ENCODE results near the gene MPZ.
"Not testable (repeated sequence)": the region's sequence is repeated elsewhere in the genome, so short reads cannot be mapped to it uniquely, and the experiment has no call there.

The MPZ gene

DNA sequence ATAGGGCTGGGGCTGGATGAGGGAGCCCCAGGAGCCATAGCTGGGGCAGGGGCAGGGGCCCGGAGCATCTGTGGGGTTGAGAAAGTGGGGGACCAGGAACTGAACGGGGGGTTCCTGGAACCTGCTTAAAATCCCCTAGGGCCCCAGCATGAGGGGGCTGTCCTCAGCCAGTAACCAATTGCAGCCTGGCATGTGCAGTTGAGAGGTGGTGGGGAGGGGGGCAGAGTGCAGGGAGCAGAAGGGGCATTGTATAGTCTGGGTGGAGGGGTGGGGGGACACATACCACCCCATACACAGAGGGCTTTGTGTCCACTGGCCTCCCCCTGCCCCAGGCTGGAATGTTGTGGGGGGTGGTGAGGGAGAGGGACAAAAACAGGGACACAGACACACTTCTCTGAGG is at the start of gene MPZ:
TSS of gene MPZ (minus strand) at position 101 of the 400 bp plus-strand sequence. CDS start at position 38, 63 bp downstream.
- no peak for DNase-seq

DNA sequence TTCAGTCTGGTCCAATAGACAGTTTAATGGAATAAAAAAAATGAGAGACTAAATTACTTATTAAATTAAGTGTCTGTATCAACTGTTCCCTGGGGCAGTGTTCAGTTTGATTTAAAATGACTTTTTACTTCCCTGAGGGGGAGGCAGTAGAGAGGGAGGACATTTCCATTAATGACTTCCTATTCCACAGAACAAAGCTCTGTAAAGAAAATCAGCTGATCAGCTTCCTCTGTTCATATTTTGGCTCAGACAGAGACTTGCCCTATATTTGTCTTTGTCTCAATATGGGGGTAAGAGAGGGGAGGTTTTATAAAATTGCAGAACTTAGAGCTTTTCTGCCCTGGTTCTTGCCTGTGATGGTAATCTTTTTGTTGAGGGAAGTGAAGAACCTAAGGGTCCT is 49.5 kb upstream of the MPZ start:
- no peak for DNase-seq

DNA sequence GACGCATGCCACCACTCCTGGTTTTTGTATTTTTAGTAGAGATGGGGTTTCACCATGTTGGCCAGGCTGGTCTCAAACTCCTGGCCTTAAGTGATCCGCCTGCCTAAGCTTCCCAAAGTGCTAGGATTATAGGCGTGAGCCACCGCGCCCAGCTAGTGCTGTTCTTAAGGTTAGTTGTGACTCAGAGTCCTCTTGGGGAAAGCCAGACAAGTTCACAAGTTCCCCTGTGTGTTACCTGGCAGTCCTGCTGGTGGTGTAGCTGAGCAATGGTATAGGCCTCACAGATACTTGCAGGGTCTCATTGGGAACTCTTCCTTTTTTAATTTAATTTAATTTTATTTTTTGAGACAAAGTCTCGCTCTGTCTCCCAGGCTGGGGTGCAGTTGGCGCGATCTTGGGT is 47.3 kb upstream of the MPZ start:
- DNase-seq: no peak

DNA sequence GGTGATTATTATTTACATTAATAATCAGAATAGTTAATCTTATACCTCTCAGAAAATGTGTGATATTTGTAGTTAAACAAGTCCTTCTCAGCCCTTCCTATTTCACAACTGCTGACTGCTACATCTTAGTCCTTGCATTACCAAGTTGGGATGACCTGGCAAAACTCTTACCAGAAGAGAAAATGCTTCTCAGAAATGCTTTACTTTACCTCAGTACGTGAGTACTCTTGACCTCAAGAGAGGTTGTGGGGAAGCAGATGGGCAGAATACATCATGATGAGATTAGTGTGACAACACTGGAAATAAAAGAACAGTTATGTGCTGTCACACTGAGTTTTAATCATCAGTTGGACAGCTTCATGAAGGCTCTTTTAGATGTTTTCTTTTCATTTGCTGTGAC is 41.7 kb upstream of the MPZ start:
- no peak for DNase-seq

DNA sequence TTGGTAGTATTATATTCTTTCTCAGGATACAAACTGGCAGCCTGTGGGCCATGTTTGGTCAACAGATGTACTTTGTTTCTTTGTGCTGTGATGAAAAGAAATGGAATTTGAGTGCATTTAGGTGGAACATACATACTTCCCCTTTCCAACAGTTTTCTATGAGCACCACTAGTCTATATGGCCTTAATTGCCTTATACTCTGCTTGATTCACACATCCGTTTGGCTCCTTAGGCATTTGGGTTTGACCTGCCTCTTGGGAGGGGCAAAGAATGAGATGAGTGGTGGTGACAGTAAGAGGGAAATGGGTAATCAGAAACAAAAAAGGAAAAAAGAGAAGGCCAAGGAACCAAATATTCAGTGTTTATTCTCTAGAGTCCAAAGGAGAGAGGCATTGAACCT is 40.9 kb upstream of the MPZ start:
- DNase-seq: no peak

DNA sequence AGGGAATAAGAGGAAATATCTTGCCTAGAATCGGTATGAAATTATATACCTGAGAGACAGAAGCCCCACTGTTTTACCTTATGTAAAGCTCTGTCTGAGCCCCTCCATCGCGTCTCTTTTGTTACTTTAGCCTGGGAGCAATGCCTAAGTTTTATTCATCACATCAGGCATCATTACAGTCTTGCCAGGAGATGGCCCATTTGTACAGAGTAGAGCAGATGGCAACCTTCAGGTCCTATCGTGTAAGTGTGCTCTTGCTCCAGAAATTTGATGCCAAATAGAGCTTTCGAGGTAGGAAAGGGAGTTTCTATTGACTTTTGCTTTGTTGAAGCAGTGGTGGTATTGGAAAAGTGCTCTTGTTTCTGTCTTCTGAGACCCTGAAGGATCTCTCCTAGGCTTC is 33.1 kb upstream of the MPZ start:
- no peak for DNase-seq

DNA sequence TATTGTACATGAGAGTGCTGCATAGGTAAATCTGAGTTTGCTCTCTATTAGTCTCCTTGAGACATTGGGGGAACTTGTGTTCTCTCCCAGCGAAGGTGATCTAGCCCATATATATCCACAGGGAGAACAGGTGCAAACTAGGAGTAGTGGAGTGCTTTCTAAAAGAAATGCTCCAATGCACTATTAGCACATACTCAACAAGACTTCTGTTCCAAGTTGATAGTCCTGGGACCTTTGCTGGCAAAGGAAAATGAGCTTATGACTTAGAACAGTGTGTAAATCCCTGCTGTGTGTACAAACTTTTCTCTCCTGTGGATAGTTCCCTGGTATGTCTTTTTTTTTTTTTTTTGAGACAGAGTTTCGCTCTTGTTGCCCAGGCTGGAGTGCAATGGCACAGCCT is 32.4 kb upstream of the MPZ start:
- DNase-seq: no peak

DNA sequence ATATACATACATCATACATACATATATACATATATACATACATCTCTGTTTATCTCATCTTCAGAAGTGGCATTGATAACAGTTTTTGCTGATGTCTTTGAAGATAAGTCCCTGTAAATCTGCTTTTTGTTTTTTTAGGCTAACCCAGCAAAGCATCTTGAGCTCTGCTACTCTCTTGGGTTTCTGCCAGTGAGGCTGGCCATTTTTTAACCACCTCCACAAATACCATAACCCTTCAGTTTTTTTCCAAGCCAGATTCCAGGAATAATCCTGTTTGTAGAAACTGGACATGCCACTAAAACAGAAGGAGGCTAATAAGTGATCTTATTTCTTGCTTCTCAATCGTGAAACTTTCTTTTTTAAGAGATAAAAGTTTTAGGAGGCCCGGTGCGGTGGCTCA is 26.0 kb upstream of the MPZ start:
- no peak for DNase-seq

DNA sequence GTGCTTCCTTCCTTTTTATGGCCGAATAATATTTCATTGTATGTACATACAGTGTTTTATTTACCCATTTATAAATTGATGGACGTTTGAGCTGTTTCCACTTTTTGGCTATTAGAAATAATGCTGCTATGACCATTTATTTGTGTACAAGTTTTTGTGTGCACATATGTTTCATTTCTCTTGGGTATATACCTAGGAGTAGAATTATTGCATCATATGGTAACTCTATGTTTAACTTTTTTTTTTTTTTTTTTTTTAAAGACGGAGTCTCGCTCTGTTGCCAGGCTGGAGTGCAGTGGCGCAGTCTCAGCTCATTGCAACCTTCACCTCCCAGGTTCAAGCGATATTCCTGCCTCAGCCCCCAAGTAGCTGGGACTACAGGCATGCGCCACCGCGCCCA is 23.4 kb upstream of the MPZ start:
- no peak for DNase-seq

DNA sequence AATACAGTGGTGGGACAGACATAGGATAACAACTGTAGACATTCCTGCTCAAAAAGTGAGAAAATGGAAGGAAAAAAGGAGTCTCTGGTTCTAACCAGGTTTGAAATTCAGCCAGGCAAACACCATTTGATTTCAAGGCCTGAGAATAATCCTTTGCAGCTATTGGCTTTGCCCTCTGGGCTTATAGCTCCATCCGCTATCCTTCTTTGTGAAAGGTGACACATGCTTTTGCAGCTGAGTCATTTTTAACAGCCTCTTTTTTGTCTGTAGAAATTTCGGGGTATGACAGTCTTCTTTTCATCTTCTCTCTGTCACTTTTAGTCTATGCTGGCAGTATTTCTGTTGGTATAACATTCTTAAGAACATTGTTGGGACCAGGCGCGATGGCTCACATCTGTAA is 20.6 kb upstream of the MPZ start:
- DNase-seq: no peak

DNA sequence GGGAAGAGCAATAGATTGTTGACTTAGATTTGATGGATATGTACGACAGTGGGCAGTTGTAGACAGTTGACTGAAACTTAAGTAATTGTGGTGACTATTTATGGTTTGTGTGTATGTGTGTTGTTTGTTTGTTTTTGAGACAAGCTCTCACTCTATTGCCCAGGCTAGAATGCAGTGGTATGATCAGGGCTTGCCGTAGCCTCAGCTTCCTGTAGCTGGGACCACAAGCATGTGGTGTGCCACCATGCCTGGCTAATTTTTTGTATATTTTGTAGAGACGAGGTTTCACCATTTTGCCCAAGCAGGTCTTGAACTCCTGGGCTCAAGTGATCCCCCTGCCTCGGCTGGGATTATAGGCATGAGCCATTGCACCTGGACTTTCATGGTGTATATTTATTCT is 14.3 kb upstream of the MPZ start:
- DNase-seq: no peak

DNA sequence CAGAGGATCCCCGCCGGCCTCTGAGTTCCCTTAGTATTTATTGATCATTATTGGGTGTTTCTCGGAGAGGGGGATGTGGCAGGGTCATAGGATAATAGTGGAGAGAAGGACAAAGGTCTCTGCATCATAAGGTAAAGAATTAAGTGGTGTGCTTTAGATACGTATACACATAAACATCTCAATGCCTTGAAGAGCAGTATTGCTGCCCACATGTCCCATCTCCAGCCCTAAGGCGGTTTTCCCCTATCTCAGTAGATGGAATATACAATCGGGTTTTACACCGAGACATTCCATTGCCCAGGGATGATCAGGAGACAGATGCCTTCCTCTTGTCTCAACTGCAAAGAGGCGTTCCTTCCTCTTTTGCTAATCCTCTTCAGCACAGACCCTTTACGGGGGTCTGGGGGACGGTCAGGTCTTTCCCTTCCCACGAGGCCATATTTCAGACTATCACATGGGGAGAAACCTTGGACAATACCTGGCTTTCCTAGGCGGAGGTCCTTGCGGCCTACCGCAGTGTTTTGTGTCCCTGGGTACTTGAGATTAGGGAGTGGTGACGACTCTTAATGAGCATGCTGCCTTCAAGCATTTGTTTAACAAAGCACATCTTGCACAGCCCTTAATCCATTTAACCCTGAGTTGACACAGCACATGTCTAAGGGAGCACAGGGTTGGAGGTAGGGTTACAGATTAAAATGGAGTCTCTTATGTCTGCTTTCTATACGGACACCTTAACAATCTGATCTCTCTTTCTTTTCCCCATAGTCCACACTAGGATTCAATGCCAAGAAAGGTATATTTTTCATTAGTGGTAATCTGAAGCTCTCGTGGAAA is 6.3 kb upstream of the MPZ start:
- not testable (repeated sequence) for DNase-seq

DNA sequence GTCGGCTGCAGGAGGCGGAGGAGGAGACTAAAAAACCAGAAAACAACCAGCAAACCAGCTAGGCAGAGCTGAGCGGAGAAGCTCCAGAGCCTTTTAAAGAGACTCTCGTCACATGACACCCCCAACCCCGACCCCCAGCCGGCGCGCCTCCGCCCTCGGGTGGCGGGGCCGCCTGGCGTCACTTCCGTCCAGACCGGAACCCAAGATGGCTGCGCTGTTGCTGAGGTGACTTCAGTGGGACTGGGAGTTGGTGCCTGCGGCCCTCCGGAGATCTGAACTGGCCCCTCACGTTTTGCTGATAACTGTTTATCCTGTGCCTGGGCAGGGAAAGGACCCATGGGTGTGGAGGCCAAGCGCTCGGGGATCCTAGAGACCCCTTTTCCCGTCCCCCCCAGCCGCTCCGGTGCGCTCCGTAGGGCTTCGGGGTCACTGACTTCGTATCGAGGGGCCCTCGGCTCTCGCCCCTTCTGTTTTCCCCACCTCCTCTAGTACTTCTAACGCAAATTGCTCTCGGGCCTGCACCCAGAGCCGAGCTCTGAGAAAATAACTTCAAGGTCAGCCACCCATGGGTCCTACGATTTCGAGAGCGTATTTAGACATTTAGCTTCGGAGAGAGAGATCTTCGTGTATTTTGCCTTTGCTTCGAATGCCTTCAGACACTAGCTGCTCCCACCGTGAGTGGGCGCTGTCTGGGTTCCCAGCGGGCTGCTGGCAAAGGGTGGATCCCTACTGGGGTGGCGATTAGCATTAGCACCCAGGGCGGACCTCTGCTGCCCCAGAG is 4.6 kb upstream of the MPZ start, which contains the start of gene SDHC:
TSS of gene SDHC (plus strand) at position 181 of the 781 bp plus-strand sequence. CDS start at position 206, 25 bp downstream.
- DNase-seq: peak; percentile 90

DNA sequence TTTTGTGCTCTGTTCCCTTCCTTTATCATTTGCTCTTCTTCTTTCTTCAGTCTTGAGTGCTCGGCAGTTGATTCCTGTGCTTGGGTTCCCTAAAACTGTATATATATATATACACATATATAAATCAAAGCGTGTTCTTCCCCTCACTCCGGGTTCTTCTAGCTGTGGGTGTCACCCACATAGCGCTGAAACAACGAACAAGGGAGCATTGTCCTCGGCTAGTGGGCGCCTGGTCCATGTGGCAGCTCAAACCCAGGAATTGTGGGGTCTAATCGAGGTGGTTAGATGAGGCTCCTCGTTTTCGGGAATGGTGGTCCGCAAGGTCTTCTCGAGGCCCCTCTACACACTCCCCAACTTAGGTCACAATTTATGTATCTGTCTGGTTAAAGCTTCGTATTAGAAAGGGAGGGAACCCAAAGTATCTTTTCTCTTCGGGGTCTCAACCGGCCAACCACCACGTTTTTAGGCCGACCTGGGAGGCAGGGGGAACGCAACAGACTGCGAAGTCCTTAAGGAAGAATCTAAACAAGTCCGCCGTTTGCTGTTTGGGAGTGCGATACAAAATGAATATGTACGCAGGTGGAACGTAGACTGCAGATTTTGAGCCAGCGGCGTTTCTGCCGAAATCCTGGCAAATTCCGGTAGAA is 3.9 kb upstream of the MPZ start:
- DNase-seq: no peak

DNA sequence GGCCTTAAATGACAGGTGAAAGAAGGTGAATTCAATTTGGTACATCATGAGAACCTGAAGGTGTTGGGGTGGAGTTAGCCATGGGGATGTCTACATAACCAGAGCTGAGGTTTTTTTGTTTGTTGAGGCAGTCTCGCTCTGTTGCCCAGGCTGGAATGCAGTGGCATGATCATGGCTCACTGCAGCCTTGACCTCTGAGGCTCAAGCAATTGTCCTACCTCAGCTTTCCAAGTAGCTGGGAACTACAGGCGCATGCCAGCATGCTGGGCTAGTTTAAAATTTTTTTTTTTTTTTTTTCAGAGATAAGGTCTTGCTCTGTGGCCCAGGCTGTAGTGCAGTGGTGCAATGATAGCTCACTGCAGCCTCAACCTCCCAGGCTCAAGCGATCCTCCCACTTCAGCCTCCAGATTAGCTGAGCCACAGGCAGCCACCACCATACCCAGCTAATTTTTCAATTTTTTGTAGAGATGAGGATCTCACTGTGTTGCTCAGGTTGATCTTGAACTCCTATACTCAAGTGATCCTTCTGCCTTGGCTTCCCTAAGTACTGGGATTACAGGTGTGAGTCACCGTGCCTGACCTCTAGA is 1.9 kb upstream of the MPZ start:
- no peak for DNase-seq

DNA sequence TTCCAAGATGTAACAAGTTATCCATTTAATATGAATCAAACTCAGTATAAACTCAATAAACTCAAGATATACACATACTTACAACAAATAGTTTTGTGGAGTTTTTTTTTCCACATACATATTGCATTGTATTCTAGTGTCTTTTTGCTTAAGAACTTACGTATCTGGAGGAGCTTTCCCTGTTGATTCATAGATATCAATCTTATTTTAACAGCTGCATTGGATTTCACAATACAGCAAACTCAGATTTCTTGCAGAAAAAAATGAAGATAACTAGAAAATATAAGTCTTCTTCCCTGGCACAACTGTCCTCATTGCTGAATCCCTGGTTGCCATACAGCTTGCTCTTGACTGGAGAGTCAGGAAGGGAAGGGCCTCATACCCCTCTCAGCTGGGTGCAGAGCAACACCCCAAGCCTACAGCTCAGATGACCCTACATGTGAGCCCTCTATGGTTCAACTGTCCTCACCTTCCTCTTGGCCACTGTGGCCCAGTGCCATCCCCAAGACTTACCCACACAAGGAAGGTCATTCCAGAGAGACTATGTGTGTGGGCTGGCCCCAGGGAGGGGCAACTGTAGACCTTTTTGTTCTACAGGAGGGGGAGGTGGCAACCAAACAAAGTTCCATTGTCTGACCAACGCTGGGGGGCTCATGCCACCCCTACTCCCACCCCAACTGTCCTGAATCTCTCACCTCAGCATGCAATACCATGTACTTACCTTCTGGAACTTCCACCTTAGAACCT is 1.7 kb downstream of the MPZ start:
- DNase-seq: no peak

DNA sequence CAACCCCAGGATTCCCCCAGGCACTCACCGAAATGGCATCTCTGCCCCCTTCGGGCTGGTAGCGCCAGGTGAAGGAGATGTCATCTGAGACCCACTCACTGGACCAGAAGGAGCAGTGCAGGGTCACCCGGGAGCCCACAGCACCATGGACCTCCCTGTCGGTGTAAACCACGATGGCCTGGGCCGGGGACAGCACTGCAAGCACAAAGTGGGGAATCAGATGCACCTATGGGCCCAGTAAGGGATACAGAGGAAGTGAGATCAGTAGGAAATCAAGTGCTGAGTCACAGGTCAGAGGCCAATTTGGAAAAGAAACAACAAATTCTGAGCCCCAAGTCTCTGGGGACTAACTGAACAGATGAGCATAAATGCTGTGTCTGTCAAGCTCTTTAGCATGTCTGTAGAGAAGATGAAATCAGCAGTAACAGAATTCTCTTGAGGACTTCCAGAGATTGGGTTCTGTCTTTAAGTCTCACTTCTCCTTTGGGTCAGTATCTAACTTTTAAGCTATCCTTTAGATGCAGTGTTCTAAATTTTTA is 2.5 kb downstream of the MPZ start:
- peak; percentile 25 for DNase-seq

DNA sequence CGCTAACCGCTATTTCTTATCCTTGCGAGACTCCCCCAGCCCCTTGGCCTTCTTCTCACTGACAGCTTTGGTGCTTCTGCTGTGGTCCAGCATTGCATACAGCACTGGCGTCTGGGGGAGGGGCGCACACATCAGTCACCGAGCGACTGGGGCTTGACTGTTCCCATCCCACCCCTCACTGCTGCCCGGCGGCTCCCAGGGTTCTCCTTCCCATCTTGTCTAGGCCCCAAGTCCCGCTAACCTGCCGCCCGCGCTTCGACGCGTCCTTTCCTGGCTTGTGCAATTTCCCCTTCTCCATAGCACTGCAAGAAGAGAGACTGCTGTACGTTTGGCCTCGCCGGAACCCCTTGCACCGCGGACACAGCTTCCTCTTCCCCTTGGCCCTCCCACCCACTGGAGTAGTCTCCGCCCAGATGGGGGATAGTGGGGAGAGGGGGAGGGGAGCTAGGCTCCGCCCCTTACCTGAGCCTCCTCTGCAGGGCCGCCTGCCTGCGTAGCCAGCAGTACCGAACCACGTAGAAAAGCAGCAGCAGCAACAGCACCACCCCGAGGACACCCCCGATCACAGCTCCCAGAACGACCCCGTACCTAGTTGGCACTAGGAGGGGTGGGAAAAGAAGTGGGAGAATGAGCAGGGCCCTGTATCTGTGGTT is 3.8 kb downstream of the MPZ start:
- DNase-seq: peak; percentile 93

DNA sequence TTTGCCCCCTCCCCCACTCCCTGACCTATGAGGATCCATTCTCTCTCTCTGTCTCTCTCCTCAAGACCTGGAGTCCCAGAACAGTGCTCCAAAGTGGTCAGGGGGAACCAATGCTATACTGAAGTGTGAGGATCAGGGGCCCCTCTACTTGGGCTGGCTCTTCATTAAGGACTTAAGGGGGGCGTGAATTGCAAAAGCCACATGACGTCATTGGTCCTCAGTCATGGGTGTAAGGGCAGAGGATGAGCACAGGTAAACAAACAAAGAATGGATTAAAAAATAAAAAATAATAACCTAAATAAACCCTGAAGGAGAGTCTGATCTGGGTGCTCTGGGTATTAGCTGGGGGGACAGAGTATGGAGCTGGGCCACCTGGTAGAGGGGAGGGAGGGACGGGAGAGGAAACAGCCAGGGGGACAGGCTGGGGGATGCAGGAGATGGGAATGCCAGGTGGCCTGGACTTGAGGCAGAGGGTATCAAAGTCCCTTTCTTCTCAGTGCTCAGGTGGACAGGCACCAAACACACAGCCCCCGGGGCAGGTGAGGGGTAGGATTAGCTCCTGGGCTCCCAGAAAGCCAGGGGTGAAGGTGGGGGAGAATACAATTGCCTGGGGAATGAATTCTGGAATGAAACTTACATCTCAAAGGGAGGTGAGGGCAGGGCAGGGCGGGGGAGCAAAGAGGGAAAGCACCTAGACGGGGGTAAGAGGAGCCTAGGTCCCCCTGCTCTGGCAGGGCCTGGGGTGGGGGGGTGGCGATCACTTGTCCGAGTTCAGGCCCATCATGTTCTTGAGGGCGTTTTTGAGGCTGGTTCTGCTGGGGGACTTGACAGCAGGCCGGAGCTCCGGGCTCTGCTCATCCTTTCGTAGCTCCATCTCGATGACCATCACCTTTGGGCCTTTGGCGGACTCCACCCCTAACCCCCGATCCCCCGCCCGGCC is 4.6 kb downstream of the MPZ start:
- DNase-seq: no peak

DNA sequence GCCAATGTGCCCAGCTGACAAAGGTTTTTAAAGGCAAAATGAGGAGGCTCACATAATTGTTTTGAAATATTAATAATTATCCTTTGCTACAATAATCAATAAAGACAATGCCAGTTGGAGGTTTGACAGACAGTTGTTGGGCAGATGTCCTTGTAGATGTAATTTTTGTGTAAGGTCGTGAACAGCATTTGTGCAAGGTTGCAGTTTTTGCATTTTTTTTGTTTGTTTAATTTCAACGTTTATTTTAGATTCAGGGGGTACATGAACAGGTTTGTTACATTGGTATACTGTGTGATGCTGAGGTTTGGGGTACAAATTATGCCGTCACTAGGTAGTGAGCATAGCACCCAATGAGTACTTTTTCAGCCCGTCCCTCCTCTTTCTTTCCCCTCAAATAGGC is 9.3 kb downstream of the MPZ start:
- no peak for DNase-seq

DNA sequence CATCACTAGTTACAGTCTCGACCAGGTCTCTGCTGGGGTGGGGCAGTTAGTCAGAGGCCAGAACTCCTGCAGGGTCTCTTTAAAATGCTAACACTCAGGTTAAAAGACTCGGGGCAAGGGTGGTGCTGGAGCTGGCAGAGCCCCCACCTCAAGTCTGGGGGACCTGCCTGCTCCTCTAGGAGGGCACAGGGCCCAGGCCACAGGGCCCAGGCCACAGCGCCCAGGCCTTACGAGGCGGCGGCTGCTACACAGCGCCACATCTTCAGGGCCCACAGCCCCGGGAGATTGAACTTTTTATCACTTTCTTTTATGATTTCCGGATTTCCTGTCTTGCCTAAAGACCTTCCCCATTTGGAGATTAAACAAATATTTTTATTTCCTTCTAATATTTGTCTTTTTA is 10.4 kb downstream of the MPZ start:
- DNase-seq: no peak
